Chondrocyte (in vitro differentiated cells): ENCODE measurements around the gene MRTFA. TPM values are rescaled to one million over a fixed set of nuclear protein-coding genes. Genes with fewer than 3 reads are reported as not detected.
A peak's percentile ranks its signal among the peaks of the same experiment; 100 is the strongest.

Source experiments
- DNase-seq: peaks from one replicate; pipeline ENCODE4 v3.0.0; 2021; ENCODE audit warnings: mixed read lengths, low spot score
- H3K27ac Mint-ChIP-seq: one replicate; pipeline ENCODE4 v1.8.0; 2021; ENCODE audit warnings: mild to moderate bottlenecking, moderate library complexity, mixed read lengths; ENCODE audit not compliant: unreplicated experiment
- H3K27me3 Mint-ChIP-seq: 2 replicates; pipeline ENCODE4 v1.8.0; 2021; ENCODE audit warnings: low read depth, mixed read lengths
- H3K36me3 Mint-ChIP-seq: 2 replicates; pipeline ENCODE4 v1.8.0; 2021; ENCODE audit warnings: low read depth, mixed read lengths
- H3K4me1 Mint-ChIP-seq: 2 replicates; pipeline ENCODE4 v1.8.0; 2021; ENCODE audit warnings: low read depth, mild to moderate bottlenecking, mixed read lengths
- H3K4me3 Mint-ChIP-seq: one replicate; pipeline ENCODE4 v1.8.0; 2021; ENCODE audit warnings: mild to moderate bottlenecking, moderate library complexity, mixed read lengths; ENCODE audit not compliant: unreplicated experiment
- H3K9me3 Mint-ChIP-seq: 2 replicates; pipeline ENCODE4 v1.8.0; 2021; ENCODE audit warnings: low read depth, mixed read lengths
- total RNA-seq: library from RNA; stranded (reverse); gene quantifications from 3 replicates; pipeline ENCODE4 v1.2.1, GENCODE V29; 2021
- TF ChIP-seq, protein P1 (sequence below): fragments of 200-600 bp; sonication (generic); IDR thresholded peaks from 2 replicates; pipeline ENCODE4 v1.5.0; 2021; ENCODE audit warnings: antibody characterized with exemption, mild to moderate bottlenecking, moderate library complexity

MRTFA gene
- total RNA-seq, 1 donor from 2014 or later = 69.8 TPM

DNA sequence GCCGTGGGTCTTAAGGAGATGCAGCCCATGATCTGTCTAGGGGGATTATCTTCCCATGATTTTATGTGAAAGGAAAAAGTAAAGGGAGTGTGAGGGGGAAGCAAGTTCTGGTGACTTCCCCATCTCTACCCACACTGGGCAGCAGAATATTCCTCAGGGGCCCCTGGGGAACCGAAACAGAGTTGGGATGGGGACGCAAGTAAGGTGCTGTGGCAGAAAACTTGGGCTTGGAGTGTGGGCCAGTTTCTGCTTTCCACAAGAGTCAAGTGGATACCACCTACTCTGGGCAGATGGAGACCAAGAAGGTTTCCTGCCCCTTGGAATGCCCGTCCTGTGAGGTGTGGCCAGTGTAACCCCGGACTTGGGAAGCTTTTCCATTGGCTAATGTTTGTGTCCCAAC, 201.8 kb downstream of the MRTFA start:
- no peaks in the 10 kb centered on the region for H3K27me3 Mint-ChIP-seq
- H3K27ac Mint-ChIP-seq = peak overlapping the region; percentile 22
- H3K36me3 Mint-ChIP-seq = peaks cover 11% of the 10 kb centered on the region
- no peaks in the 10 kb centered on the region for H3K9me3 Mint-ChIP-seq
- DNase-seq = no peak
- H3K4me3 Mint-ChIP-seq = no peak overlapping the region
- H3K4me1 Mint-ChIP-seq = peaks cover 51% of the 10 kb centered on the region
- TF ChIP-seq, protein P1, sequence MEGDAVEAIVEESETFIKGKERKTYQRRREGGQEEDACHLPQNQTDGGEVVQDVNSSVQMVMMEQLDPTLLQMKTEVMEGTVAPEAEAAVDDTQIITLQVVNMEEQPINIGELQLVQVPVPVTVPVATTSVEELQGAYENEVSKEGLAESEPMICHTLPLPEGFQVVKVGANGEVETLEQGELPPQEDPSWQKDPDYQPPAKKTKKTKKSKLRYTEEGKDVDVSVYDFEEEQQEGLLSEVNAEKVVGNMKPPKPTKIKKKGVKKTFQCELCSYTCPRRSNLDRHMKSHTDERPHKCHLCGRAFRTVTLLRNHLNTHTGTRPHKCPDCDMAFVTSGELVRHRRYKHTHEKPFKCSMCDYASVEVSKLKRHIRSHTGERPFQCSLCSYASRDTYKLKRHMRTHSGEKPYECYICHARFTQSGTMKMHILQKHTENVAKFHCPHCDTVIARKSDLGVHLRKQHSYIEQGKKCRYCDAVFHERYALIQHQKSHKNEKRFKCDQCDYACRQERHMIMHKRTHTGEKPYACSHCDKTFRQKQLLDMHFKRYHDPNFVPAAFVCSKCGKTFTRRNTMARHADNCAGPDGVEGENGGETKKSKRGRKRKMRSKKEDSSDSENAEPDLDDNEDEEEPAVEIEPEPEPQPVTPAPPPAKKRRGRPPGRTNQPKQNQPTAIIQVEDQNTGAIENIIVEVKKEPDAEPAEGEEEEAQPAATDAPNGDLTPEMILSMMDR = no peak

DNA sequence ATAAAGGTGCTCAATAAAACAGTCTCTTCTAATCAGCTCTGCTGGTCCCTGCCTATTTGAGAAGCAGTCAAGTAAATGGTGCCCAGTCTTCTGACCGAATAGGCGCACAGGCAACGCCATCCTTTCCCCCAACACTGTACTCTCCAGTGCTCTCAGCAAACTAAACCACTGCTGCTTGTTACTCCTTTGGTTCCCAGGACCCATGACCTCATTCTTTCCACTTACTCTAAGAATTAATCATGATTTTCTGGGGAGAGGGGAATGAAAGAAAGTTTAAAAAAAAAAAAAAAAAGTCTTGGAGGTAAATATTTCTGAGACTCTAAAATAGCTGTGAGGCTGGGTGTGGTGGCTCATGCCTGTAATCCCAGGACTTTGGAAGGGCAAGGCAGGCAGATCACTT, 202.4 kb downstream of the MRTFA start:
- Mint-ChIP-seq H3K36me3 (peaks cover 16% of the 10 kb centered on the region), H3K27ac (peak overlapping the region; percentile 87), H3K9me3 (no peaks in the 10 kb centered on the region), H3K4me1 (peaks cover 51% of the 10 kb centered on the region), H3K27me3 (no peaks in the 10 kb centered on the region), H3K4me3 (no peak overlapping the region)
- DNase-seq = no peak
- TF ChIP-seq, protein P1 = no peak

- no peak for DNase-seq
- Mint-ChIP-seq H3K36me3 (peaks cover 22% of the 10 kb centered on the region), H3K4me1 (peaks cover 51% of the 10 kb centered on the region), H3K27me3 (no peaks in the 10 kb centered on the region), H3K9me3 (no peaks in the 10 kb centered on the region), H3K4me3 (no peak overlapping the region), H3K27ac (peak overlapping the region; percentile 87)
- TF ChIP-seq, protein P1 = no peak
Measured at GRCh38 chr22:40433416-40434090, 203.0 kb downstream of the MRTFA start.

GRCh38 chr22:40432625-40433024, 203.9 kb downstream of the MRTFA start:
- DNase-seq = no peak

GRCh38 chr22:40432157-40432556, 204.4 kb downstream of the MRTFA start:
- Mint-ChIP-seq H3K9me3 (no peaks in the 10 kb centered on the region), H3K4me3 (no peak overlapping the region), H3K27ac (no peak overlapping the region), H3K36me3 (peaks cover 24% of the 10 kb centered on the region), H3K27me3 (no peaks in the 10 kb centered on the region), H3K4me1 (peaks cover 40% of the 10 kb centered on the region)
- DNase-seq = no peak
- TF ChIP-seq, protein P1 = no peak

More at GRCh38 chr22:40432625-40433024, 203.9 kb downstream of the MRTFA start:
- peaks cover 23% of the 10 kb centered on the region for H3K36me3 Mint-ChIP-seq
- H3K4me3 Mint-ChIP-seq = no peak overlapping the region
- no peak overlapping the region for H3K27ac Mint-ChIP-seq
- H3K27me3 Mint-ChIP-seq = no peaks in the 10 kb centered on the region
- TF ChIP-seq, protein P1 = no peak
- H3K4me1 Mint-ChIP-seq = peaks cover 44% of the 10 kb centered on the region
- no peaks in the 10 kb centered on the region for H3K9me3 Mint-ChIP-seq
